Measurements from ENCODE around the gene CCDC34. TPM values are rescaled to one million over a fixed set of nuclear protein-coding genes. Genes with fewer than 3 reads are reported as not detected.

Gene CCDC34
- polyA plus RNA-seq, 2 donors: 7.0 to 7.8 TPM

- WGBS, 2 donors: 80 to 90% methylated on average over 2 of the region's 2 CpGs
- no peaks in the 10 kb centered on the region for H3K9me3 ChIP-seq (ENCODE audit: control insufficient read depth in 2 of 2, insufficient read depth in 1 of 2, low read depth in 1 of 2, low read length in 1 of 2)
- no peaks in the 10 kb centered on the region for H3K36me3 ChIP-seq (ENCODE audit: control insufficient read depth in 2 of 2, insufficient read depth in 2 of 2, low read length in 1 of 2)
- no peaks in the 10 kb centered on the region for H3K27me3 ChIP-seq (ENCODE audit: control insufficient read depth in 1 of 2, insufficient read depth in 2 of 2, low read length in 2 of 2)
- H3K4me3 ChIP-seq (ENCODE audit: low read depth in 1 of 2, low read length in 2 of 2): no peak overlapping the region
- no peak overlapping the region for H3K27ac ChIP-seq (ENCODE audit: low read depth in 2 of 2, low read length in 1 of 2)
- H3K4me1 ChIP-seq (ENCODE audit: control insufficient read depth in 2 of 2, insufficient read depth in 2 of 2, low read length in 1 of 2): no peaks in the 10 kb centered on the region
Measured at GRCh38 chr11:27313157-27313821, 49.7 kb downstream of the CCDC34 start.

GRCh38 chr11:27312110-27312509 is 50.9 kb downstream of the CCDC34 start:
- Histone ChIP-seq H3K4me3 (ENCODE audit: low read depth in 1 of 2, low read length in 2 of 2) (no peak overlapping the region), H3K27me3 (ENCODE audit: control insufficient read depth in 1 of 2, insufficient read depth in 2 of 2, low read length in 2 of 2) (no peaks in the 10 kb centered on the region), H3K36me3 (ENCODE audit: control insufficient read depth in 2 of 2, insufficient read depth in 2 of 2, low read length in 1 of 2) (no peaks in the 10 kb centered on the region), H3K4me1 (ENCODE audit: control insufficient read depth in 2 of 2, insufficient read depth in 2 of 2, low read length in 1 of 2) (no peaks in the 10 kb centered on the region), H3K27ac (ENCODE audit: low read depth in 2 of 2, low read length in 1 of 2) (no peak overlapping the region), H3K9me3 (ENCODE audit: control insufficient read depth in 2 of 2, insufficient read depth in 1 of 2, low read depth in 1 of 2, low read length in 1 of 2) (no peaks in the 10 kb centered on the region)
- 48 to 53% methylated on average over 2 of the region's 2 CpGs for WGBS, 2 donors

- Histone ChIP-seq H3K27ac (ENCODE audit: low read depth in 2 of 2, low read length in 1 of 2) (no peak overlapping the region), H3K36me3 (ENCODE audit: control insufficient read depth in 2 of 2, insufficient read depth in 2 of 2, low read length in 1 of 2) (no peaks in the 10 kb centered on the region), H3K4me1 (ENCODE audit: control insufficient read depth in 2 of 2, insufficient read depth in 2 of 2, low read length in 1 of 2) (no peaks in the 10 kb centered on the region), H3K9me3 (ENCODE audit: control insufficient read depth in 2 of 2, insufficient read depth in 1 of 2, low read depth in 1 of 2, low read length in 1 of 2) (peaks cover 0 to 2% of the 10 kb centered on the region in 2 donors), H3K4me3 (ENCODE audit: low read depth in 1 of 2, low read length in 2 of 2) (no peak overlapping the region), H3K27me3 (ENCODE audit: control insufficient read depth in 1 of 2, insufficient read depth in 2 of 2, low read length in 2 of 2) (no peaks in the 10 kb centered on the region)
Measured at GRCh38 chr11:27310707-27311106, 52.3 kb downstream of the CCDC34 start.

GRCh38 chr11:27310182-27310581 is 52.8 kb downstream of the CCDC34 start:
- peaks cover 0 to 2% of the 10 kb centered on the region in 2 donors for H3K9me3 ChIP-seq (ENCODE audit: control insufficient read depth in 2 of 2, insufficient read depth in 1 of 2, low read depth in 1 of 2, low read length in 1 of 2)
- H3K4me3 ChIP-seq (ENCODE audit: low read depth in 1 of 2, low read length in 2 of 2): no peak overlapping the region
- no peak overlapping the region for H3K27ac ChIP-seq (ENCODE audit: low read depth in 2 of 2, low read length in 1 of 2)
- no peaks in the 10 kb centered on the region for H3K36me3 ChIP-seq (ENCODE audit: control insufficient read depth in 2 of 2, insufficient read depth in 2 of 2, low read length in 1 of 2)
- H3K4me1 ChIP-seq (ENCODE audit: control insufficient read depth in 2 of 2, insufficient read depth in 2 of 2, low read length in 1 of 2): no peaks in the 10 kb centered on the region
- H3K27me3 ChIP-seq (ENCODE audit: control insufficient read depth in 1 of 2, insufficient read depth in 2 of 2, low read length in 2 of 2): no peaks in the 10 kb centered on the region

- no peaks in the 10 kb centered on the region for H3K4me1 ChIP-seq (ENCODE audit: control insufficient read depth in 2 of 2, insufficient read depth in 2 of 2, low read length in 1 of 2)
Measured at GRCh38 chr11:27309046-27309445, 54.0 kb downstream of the CCDC34 start.

GRCh38 chr11:27307232-27307631 is 55.8 kb downstream of the CCDC34 start:
- Histone ChIP-seq H3K9me3 (ENCODE audit: control insufficient read depth in 2 of 2, insufficient read depth in 1 of 2, low read depth in 1 of 2, low read length in 1 of 2) (peaks cover 0 to 2% of the 10 kb centered on the region in 2 donors), H3K36me3 (ENCODE audit: control insufficient read depth in 2 of 2, insufficient read depth in 2 of 2, low read length in 1 of 2) (no peaks in the 10 kb centered on the region), H3K4me1 (ENCODE audit: control insufficient read depth in 2 of 2, insufficient read depth in 2 of 2, low read length in 1 of 2) (no peaks in the 10 kb centered on the region), H3K4me3 (ENCODE audit: low read depth in 1 of 2, low read length in 2 of 2) (no peak overlapping the region), H3K27me3 (ENCODE audit: control insufficient read depth in 1 of 2, insufficient read depth in 2 of 2, low read length in 2 of 2) (no peaks in the 10 kb centered on the region), H3K27ac (ENCODE audit: low read depth in 2 of 2, low read length in 1 of 2) (no peak overlapping the region)

More at GRCh38 chr11:27309046-27309445, 54.0 kb downstream of the CCDC34 start:
- H3K9me3 ChIP-seq (ENCODE audit: control insufficient read depth in 2 of 2, insufficient read depth in 1 of 2, low read depth in 1 of 2, low read length in 1 of 2): peaks cover 0 to 2% of the 10 kb centered on the region in 2 donors
- H3K36me3 ChIP-seq (ENCODE audit: control insufficient read depth in 2 of 2, insufficient read depth in 2 of 2, low read length in 1 of 2): no peaks in the 10 kb centered on the region
- no peaks in the 10 kb centered on the region for H3K27me3 ChIP-seq (ENCODE audit: control insufficient read depth in 1 of 2, insufficient read depth in 2 of 2, low read length in 2 of 2)
- no peak overlapping the region for H3K4me3 ChIP-seq (ENCODE audit: low read depth in 1 of 2, low read length in 2 of 2)
- whole genome bisulfite sequencing, 2 donors: 81% methylated on average over 5 of the region's 5 CpGs
- no peak overlapping the region for H3K27ac ChIP-seq (ENCODE audit: low read depth in 2 of 2, low read length in 1 of 2)

GRCh38 chr11:27305751-27306150 is 57.3 kb downstream of the CCDC34 start:
- Histone ChIP-seq H3K36me3 (ENCODE audit: control insufficient read depth in 2 of 2, insufficient read depth in 2 of 2, low read length in 1 of 2) (no peaks in the 10 kb centered on the region), H3K27ac (ENCODE audit: low read depth in 2 of 2, low read length in 1 of 2) (no peak overlapping the region), H3K4me1 (ENCODE audit: control insufficient read depth in 2 of 2, insufficient read depth in 2 of 2, low read length in 1 of 2) (no peaks in the 10 kb centered on the region), H3K27me3 (ENCODE audit: control insufficient read depth in 1 of 2, insufficient read depth in 2 of 2, low read length in 2 of 2) (no peaks in the 10 kb centered on the region), H3K4me3 (ENCODE audit: low read depth in 1 of 2, low read length in 2 of 2) (no peak overlapping the region), H3K9me3 (ENCODE audit: control insufficient read depth in 2 of 2, insufficient read depth in 1 of 2, low read depth in 1 of 2, low read length in 1 of 2) (peaks cover 0 to 2% of the 10 kb centered on the region in 2 donors)
- 86 to 93% methylated on average over 3 of the region's 3 CpGs for WGBS, 2 donors

GRCh38 chr11:27304514-27304913 is 58.5 kb downstream of the CCDC34 start:
- Histone ChIP-seq H3K27me3 (ENCODE audit: control insufficient read depth in 1 of 2, insufficient read depth in 2 of 2, low read length in 2 of 2) (no peaks in the 10 kb centered on the region), H3K27ac (ENCODE audit: low read depth in 2 of 2, low read length in 1 of 2) (no peak overlapping the region), H3K9me3 (ENCODE audit: control insufficient read depth in 2 of 2, insufficient read depth in 1 of 2, low read depth in 1 of 2, low read length in 1 of 2) (peaks cover 0 to 2% of the 10 kb centered on the region in 2 donors), H3K4me1 (ENCODE audit: control insufficient read depth in 2 of 2, insufficient read depth in 2 of 2, low read length in 1 of 2) (no peaks in the 10 kb centered on the region), H3K36me3 (ENCODE audit: control insufficient read depth in 2 of 2, insufficient read depth in 2 of 2, low read length in 1 of 2) (no peaks in the 10 kb centered on the region), H3K4me3 (ENCODE audit: low read depth in 1 of 2, low read length in 2 of 2) (no peak overlapping the region)
- 95 to 96% methylated on average over 8 of the region's 8 CpGs for WGBS, 2 donors

GRCh38 chr11:27303903-27304302 is 59.1 kb downstream of the CCDC34 start:
- Histone ChIP-seq H3K27me3 (ENCODE audit: control insufficient read depth in 1 of 2, insufficient read depth in 2 of 2, low read length in 2 of 2) (no peaks in the 10 kb centered on the region), H3K36me3 (ENCODE audit: control insufficient read depth in 2 of 2, insufficient read depth in 2 of 2, low read length in 1 of 2) (no peaks in the 10 kb centered on the region), H3K4me1 (ENCODE audit: control insufficient read depth in 2 of 2, insufficient read depth in 2 of 2, low read length in 1 of 2) (no peaks in the 10 kb centered on the region), H3K27ac (ENCODE audit: low read depth in 2 of 2, low read length in 1 of 2) (no peak overlapping the region), H3K4me3 (ENCODE audit: low read depth in 1 of 2, low read length in 2 of 2) (no peak overlapping the region), H3K9me3 (ENCODE audit: control insufficient read depth in 2 of 2, insufficient read depth in 1 of 2, low read depth in 1 of 2, low read length in 1 of 2) (peaks cover 0 to 2% of the 10 kb centered on the region in 2 donors)
- 75 to 86% methylated on average over 5 of the region's 5 CpGs for WGBS, 2 donors

GRCh38 chr11:27300974-27301373 is 62.0 kb downstream of the CCDC34 start:
- Histone ChIP-seq H3K27me3 (ENCODE audit: control insufficient read depth in 1 of 2, insufficient read depth in 2 of 2, low read length in 2 of 2) (no peaks in the 10 kb centered on the region), H3K4me3 (ENCODE audit: low read depth in 1 of 2, low read length in 2 of 2) (no peak overlapping the region)

More at GRCh38 chr11:27300974-27301373, 62.0 kb downstream of the CCDC34 start:
- Histone ChIP-seq H3K27ac (ENCODE audit: low read depth in 2 of 2, low read length in 1 of 2) (no peak overlapping the region), H3K36me3 (ENCODE audit: control insufficient read depth in 2 of 2, insufficient read depth in 2 of 2, low read length in 1 of 2) (no peaks in the 10 kb centered on the region), H3K9me3 (ENCODE audit: control insufficient read depth in 2 of 2, insufficient read depth in 1 of 2, low read depth in 1 of 2, low read length in 1 of 2) (no peaks in the 10 kb centered on the region), H3K4me1 (ENCODE audit: control insufficient read depth in 2 of 2, insufficient read depth in 2 of 2, low read length in 1 of 2) (no peaks in the 10 kb centered on the region)

All from esophagus (tissue), 2 donors.